Mucosa of descending colon (tissue), 3 donors: Measurements from ENCODE around the gene NFASC. TPM values are rescaled to one million over a fixed set of nuclear protein-coding genes. Genes with fewer than 3 reads are reported as not detected.

Experiments used
- ATAC-seq: fragments of 200-7000 bp; cut with Tn5 transposase; one replicate; pipeline ENCODE4 v1.9.1; 2020; ENCODE audit warnings: mild to moderate bottlenecking, moderate library complexity
- DNase-seq, 3 donors: peaks; one replicate each; pipeline ENCODE4 v3.0.0-alpha.2; 2020
- H3K36me3 ChIP-seq: fragments of 200-600 bp; one replicate; pipeline ENCODE4 v1.8.0; 2021; ENCODE audit warnings: low read depth, mild to moderate bottlenecking
- H3K4me1 ChIP-seq: fragments of 200-600 bp; one replicate; pipeline ENCODE4 v1.8.0; 2021; ENCODE audit warnings: low read depth, mild to moderate bottlenecking
- H3K4me3 ChIP-seq: fragments of 200-600 bp; one replicate; pipeline ENCODE4 v1.8.0; 2021; ENCODE audit warnings: mild to moderate bottlenecking
- H3K9me3 ChIP-seq: fragments of 200-600 bp; one replicate; pipeline ENCODE4 v1.8.0; 2021; ENCODE audit warnings: mild to moderate bottlenecking
- CTCF ChIP-seq: fragments of 200-600 bp; IDR thresholded peaks from one replicate; pipeline ENCODE4 v1.8.0; 2022; ENCODE audit warnings: antibody characterized with exemption, mild to moderate bottlenecking
- intact Hi-C, 2 donors: fragments of 100-400 bp; cut with DNase I in 1 of 2; cut with micrococcal nuclease in 1 of 2; formaldehyde crosslinking; loops; one replicate each; pipeline versions ENCODE4 v1.11.0 to v1.11.1; 2022; cut with DNase I, micrococcal nuclease
- total RNA-seq, 3 donors: library from RNA; stranded (reverse); fragmentation: NEBNext Ultra II Directional in 2 of 3; extraction: Animal tissue kit (Norgen Biotek cat#: 25700) in 2 of 3; gene quantifications; one replicate each; pipeline versions ENCODE4 v1.2.1 to v1.2.4, GENCODE V29; 2021 to 2023
- donor health status: DM: no; HTN: no; CAD: no; lungs with moderate emphysema.
- donor health status: DM: no; HTN: no; CAD: no.
- donor health status: DM: no; HTN: yes; CAD: no.

NFASC gene
- total RNA-seq, 3 donors from 2014 or later: 12.3 to 27.6 (median 22.7) TPM

- intact Hi-C loops: no loop called here
- H3K4me1 ChIP-seq: no peaks in the 10 kb centered on the region
- H3K9me3 ChIP-seq: no peaks in the 10 kb centered on the region
Observed at GRCh38 chr1:205030896-205031295, 160.2 kb downstream of the NFASC start.

DNA sequence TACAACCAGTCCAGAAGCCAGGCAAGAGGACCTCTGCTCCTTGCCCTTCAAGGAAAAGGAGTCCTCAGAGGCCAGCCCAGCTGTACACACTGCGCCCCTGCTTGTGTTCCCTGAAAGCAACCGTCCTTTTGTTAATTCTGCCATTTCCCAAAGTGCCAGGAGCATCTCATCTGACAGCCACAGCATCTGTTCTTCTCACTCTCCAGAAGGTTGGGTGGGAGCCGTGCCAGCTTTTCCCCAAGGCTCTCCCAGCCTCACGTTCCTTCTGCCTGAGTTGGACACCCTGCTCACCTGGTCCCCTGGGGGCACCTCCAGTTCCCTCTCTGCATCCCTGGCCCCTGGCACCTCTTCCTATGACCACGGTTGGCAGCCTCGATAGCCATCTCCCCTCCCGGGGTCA, 161.8 kb downstream of the NFASC start:
- Histone ChIP-seq H3K36me3 (no peaks in the 10 kb centered on the region), H3K4me3 (no peak overlapping the region), H3K9me3 (no peaks in the 10 kb centered on the region), H3K4me1 (no peaks in the 10 kb centered on the region)
- DNase-seq (no peak), ATAC-seq (no peak)
- intact Hi-C loops: no loop called here
- no peak for TF ChIP-seq CTCF

More at GRCh38 chr1:205030896-205031295, 160.2 kb downstream of the NFASC start:
- Histone ChIP-seq H3K4me3 (no peak overlapping the region), H3K36me3 (no peaks in the 10 kb centered on the region)
- TF ChIP-seq CTCF: no peak
- ATAC-seq (no peak), DNase-seq (no peak)

DNA sequence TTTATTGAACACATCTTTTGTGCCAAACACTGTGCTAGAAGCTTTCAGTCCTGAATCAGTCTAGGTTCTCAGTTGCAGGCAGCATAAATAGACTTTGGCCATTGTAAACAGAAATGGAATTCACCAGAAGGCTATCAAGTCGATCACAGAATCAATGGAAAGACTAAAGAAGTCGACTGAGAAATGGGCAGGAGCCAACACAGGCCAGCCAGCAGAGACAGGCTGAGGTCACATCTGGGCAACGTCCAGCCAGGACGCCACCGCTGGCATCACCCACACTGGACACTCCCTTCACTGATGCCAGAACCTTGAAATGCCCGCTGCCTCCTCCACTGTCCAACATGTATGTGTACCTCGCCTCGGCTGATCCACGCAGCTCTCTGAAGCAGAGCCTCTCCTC, 166.9 kb downstream of the NFASC start:
- no peak overlapping the region for H3K4me3 ChIP-seq
- no peak for DNase-seq
- H3K9me3 ChIP-seq: no peaks in the 10 kb centered on the region
- no peak for ATAC-seq
- intact Hi-C loops: no loop called here
- no peak for TF ChIP-seq CTCF
- no peaks in the 10 kb centered on the region for H3K4me1 ChIP-seq
- no peaks in the 10 kb centered on the region for H3K36me3 ChIP-seq

DNA sequence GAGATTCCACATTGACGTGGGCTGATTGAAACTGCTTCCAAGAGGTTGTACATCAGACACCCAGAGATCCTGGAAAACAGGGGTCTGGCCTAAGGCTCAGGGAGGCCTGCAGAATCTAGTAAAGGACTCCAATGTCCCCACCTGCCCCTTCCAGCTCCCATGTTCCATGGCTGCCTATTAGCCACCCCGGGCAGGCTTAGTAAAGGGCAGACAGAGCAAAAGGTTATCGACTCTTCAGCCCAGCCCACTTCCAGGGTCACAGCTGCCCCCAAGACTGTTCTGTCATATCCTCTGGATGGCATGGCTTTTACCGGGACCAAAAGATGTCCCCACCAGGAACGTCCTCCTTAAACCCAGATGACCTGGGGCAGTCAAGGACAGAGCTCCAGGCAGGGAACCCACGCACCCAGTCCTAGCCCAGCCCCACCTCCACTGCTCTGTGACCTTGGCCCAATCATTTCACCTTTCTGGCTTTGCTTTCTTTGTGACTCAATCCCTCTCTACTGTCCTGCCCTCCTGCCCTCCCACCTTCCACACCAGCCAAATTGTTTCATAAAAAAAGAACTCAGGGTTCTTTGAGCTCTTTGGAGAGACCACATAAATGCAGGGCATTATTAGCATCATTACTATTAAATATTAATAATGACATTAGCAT, 167.6 kb downstream of the NFASC start:
- H3K36me3 ChIP-seq: no peaks in the 10 kb centered on the region
- no peak overlapping the region for H3K4me3 ChIP-seq
- H3K4me1 ChIP-seq: no peaks in the 10 kb centered on the region
- TF ChIP-seq CTCF: no peak
- H3K9me3 ChIP-seq: no peaks in the 10 kb centered on the region
- intact Hi-C loops: no loop called here
- DNase-seq (no peak), ATAC-seq (no peak)

DNA sequence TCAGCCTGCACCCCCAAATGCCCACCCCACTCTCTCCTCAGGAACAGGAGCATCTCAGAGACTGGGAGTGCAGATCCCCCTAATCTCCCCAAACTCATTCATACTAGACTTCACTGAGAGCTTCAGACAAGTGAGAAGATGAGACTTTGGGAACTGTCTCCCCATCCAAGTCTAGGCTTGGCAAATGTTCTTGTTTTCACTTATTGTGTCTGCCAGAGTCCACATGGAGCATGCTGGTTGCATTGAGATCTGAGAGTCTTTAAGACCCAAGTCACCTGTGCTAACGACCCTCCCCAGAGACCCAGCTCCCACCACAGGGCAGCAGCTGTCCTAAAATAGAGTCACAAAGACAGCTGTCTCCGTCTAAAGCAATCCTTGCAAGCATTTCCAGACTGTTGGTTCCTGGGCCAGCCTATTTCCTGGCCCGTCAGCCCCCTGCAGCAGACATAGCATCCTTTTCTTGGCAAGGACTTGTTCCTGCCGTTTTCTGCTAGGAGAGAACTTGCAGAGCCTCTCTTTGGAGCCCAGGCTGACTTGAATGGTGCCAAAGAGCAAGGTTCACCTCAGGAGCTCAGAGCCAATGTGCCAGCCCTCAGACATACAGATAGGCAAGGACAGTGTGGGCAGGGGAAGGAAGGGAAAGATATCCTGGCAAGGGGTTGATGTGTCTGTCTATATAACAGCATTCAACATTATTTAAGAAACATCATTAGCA, 170.5 kb downstream of the NFASC start:
- intact Hi-C loops: no loop called here
- Histone ChIP-seq H3K4me1 (no peaks in the 10 kb centered on the region), H3K4me3 (no peak overlapping the region), H3K9me3 (no peaks in the 10 kb centered on the region), H3K36me3 (no peaks in the 10 kb centered on the region)
- DNase-seq: no peak
- no peak for TF ChIP-seq CTCF
- no peak for ATAC-seq
